HEK293 (cell line): Measurements from ENCODE around the gene KLHDC9.

Source experiments
- KLF8 ChIP-seq: fragments of 450-650 bp; formaldehyde crosslinking; IDR thresholded peaks from 2 replicates; pipeline ENCODE4 v1.5.1; 2016; ENCODE audit warnings: missing biosample characterization, missing genetic modification characterization
- MYNN ChIP-seq: fragments of 450-650 bp; formaldehyde crosslinking; IDR thresholded peaks from 2 replicates; pipeline ENCODE4 v1.5.1; 2016; ENCODE audit warnings: missing biosample characterization, missing genetic modification characterization, borderline replicate concordance
- PBX3 ChIP-seq: sonication (generic); formaldehyde crosslinking; IDR thresholded peaks from 2 replicates; pipeline ENCODE4 v1.8.1; 2022; ENCODE audit warnings: mild to moderate bottlenecking, moderate library complexity, missing genetic modification reagents
- SCRT2 ChIP-seq: fragments of 450-650 bp; formaldehyde crosslinking; IDR thresholded peaks from 2 replicates; pipeline ENCODE4 v1.5.1; 2016; ENCODE audit warnings: missing biosample characterization, missing genetic modification characterization
- SP3 ChIP-seq: fragments of 450-650 bp; formaldehyde crosslinking; IDR thresholded peaks from 2 replicates; pipeline ENCODE4 v1.5.1; 2016; ENCODE audit warnings: missing biosample characterization, missing genetic modification characterization
- SP7 ChIP-seq: fragments of 450-650 bp; formaldehyde crosslinking; IDR thresholded peaks from 2 replicates; pipeline ENCODE4 v1.5.1; 2016; ENCODE audit warnings: missing biosample characterization, missing genetic modification characterization
- ZBTB20 ChIP-seq: fragments of 450-650 bp; formaldehyde crosslinking; IDR thresholded peaks from 2 replicates; pipeline ENCODE4 v1.5.1; 2016; ENCODE audit warnings: missing biosample characterization, missing genetic modification characterization
- ZBTB44 ChIP-seq: fragments of 450-650 bp; IDR thresholded peaks from 2 replicates; pipeline ENCODE4 v1.5.1; 2018; ENCODE audit warnings: missing biosample characterization, mild to moderate bottlenecking, missing genetic modification characterization
- ZNF132 ChIP-seq: fragments of 450-650 bp; formaldehyde crosslinking; IDR thresholded peaks from 2 replicates; pipeline ENCODE4 v1.5.1; 2017; ENCODE audit warnings: missing biosample characterization, missing genetic modification characterization, borderline replicate concordance
- ZNF280C ChIP-seq: fragments of 450-650 bp; formaldehyde crosslinking; IDR thresholded peaks from 2 replicates; pipeline ENCODE4 v1.5.1; 2016; ENCODE audit warnings: missing biosample characterization, missing genetic modification characterization
- ZNF354C ChIP-seq: fragments of 450-650 bp; formaldehyde crosslinking; IDR thresholded peaks from 2 replicates; pipeline ENCODE4 v1.5.1; 2016; ENCODE audit warnings: missing biosample characterization, missing genetic modification characterization, low read depth, borderline replicate concordance
- ZNF426 ChIP-seq: fragments of 450-650 bp; formaldehyde crosslinking; IDR thresholded peaks from 2 replicates; pipeline ENCODE4 v1.5.1; 2017; ENCODE audit warnings: missing biosample characterization, missing genetic modification characterization, mild to moderate bottlenecking, inconsistent platforms, moderate library complexity
- ZNF488 ChIP-seq: fragments of 450-650 bp; formaldehyde crosslinking; IDR thresholded peaks from 2 replicates; pipeline ENCODE4 v1.5.1; 2016; ENCODE audit warnings: missing biosample characterization, missing genetic modification characterization
- ZNF548 ChIP-seq: fragments of 450-650 bp; formaldehyde crosslinking; IDR thresholded peaks from 2 replicates; pipeline ENCODE4 v1.5.1; 2016; ENCODE audit warnings: missing biosample characterization, missing genetic modification characterization
- ZNF639 ChIP-seq: fragments of 450-650 bp; formaldehyde crosslinking; IDR thresholded peaks from 2 replicates; pipeline ENCODE4 v1.5.1; 2016; ENCODE audit warnings: missing biosample characterization, missing genetic modification characterization
- ZNF777 ChIP-seq: fragments of 450-650 bp; formaldehyde crosslinking; IDR thresholded peaks from 2 replicates; pipeline ENCODE4 v1.5.1; 2017; ENCODE audit warnings: missing biosample characterization, missing genetic modification characterization, borderline replicate concordance
- ZXDB ChIP-seq: fragments of 450-650 bp; formaldehyde crosslinking; IDR thresholded peaks from 2 replicates; pipeline ENCODE4 v1.5.1; 2016; ENCODE audit warnings: missing biosample characterization, missing genetic modification characterization

Gene KLHDC9

GRCh38 chr1:161098210-161099068 is at the start of gene KLHDC9 (continued):
- TF ChIP-seq SP7 (tag by site-specific recombination) (peak; percentile 22; the same call in 1 of the 2 replicates), ZXDB (no peak), ZNF426 (tag by site-specific recombination) (no peak), ZNF488 (tag by site-specific recombination) (no peak), ZNF639 (tag by site-specific recombination) (no peak), ZNF280C (tag by site-specific recombination) (no peak), ZNF548 (tag by site-specific recombination) (no peak), SCRT2 (tag by site-specific recombination) (no peak), KLF8 (tag by site-specific recombination) (no peak; the same call in 1 of the 2 replicates), ZNF354C (tag by site-specific recombination) (no peak), ZBTB20 (tag by site-specific recombination) (peak; percentile 83), SP3 (tag by site-specific recombination) (peak; percentile 15; the same call in 1 of the 2 replicates), MYNN (tag by site-specific recombination) (no peak), ZNF132 (tag by site-specific recombination) (no peak), ZNF777 (0 out of 2 replicates have a peak, but pooled peaks have one; percentile 35), PBX3 (peak; percentile 82; the same call in 1 of the 2 replicates), ZBTB44 (tag by site-specific recombination) (peak; percentile 99)
